Stimulated activated naive B cell treated with anti-CD40 and anti-IgM and Interleukin-4, amounts not matched to agents 10 μg/mL and 1 μg/mL and 100 μg/mL, for 72 hours (primary cell): ENCODE data around the gene ATN1.

ENCODE experiments used
- ATAC-seq, 2 donors: fragments of 150-1000 bp; cut with Tn5 transposase; replicated peaks; 2 replicates each; pipeline ENCODE4 v1.10.0; 2021; ENCODE audit warnings: moderate library complexity in 1 of 2
- DNase-seq: peaks from one replicate; pipeline ENCODE4 v3.0.0; 2021
- H3K27ac Mint-ChIP-seq: one replicate; pipeline ENCODE4 v1.8.0; 2022; ENCODE audit warnings: mild to moderate bottlenecking, mixed read lengths
- H3K27me3 Mint-ChIP-seq, 2 donors: one replicate each; pipeline ENCODE4 v1.8.0; 2022; ENCODE audit warnings: mixed read lengths in 2 of 2
- H3K36me3 Mint-ChIP-seq, 2 donors: one replicate each; pipeline ENCODE4 v1.8.0; 2022; ENCODE audit warnings: mixed read lengths in 2 of 2, mild to moderate bottlenecking in 1 of 2
- H3K4me1 Mint-ChIP-seq, 2 donors: one replicate each; pipeline ENCODE4 v1.8.0; 2022; ENCODE audit warnings: mixed read lengths in 2 of 2, mild to moderate bottlenecking in 1 of 2
- H3K4me3 Mint-ChIP-seq, 2 donors: one replicate each; pipeline ENCODE4 v1.8.0; 2022; ENCODE audit warnings: mild to moderate bottlenecking in 2 of 2, mixed read lengths in 2 of 2, moderate library complexity in 1 of 2
- H3K9me3 Mint-ChIP-seq, 2 donors: one replicate each; pipeline ENCODE4 v1.8.0; 2022; ENCODE audit warnings: mixed read lengths in 2 of 2, mild to moderate bottlenecking in 1 of 2

ATN1 gene

DNA sequence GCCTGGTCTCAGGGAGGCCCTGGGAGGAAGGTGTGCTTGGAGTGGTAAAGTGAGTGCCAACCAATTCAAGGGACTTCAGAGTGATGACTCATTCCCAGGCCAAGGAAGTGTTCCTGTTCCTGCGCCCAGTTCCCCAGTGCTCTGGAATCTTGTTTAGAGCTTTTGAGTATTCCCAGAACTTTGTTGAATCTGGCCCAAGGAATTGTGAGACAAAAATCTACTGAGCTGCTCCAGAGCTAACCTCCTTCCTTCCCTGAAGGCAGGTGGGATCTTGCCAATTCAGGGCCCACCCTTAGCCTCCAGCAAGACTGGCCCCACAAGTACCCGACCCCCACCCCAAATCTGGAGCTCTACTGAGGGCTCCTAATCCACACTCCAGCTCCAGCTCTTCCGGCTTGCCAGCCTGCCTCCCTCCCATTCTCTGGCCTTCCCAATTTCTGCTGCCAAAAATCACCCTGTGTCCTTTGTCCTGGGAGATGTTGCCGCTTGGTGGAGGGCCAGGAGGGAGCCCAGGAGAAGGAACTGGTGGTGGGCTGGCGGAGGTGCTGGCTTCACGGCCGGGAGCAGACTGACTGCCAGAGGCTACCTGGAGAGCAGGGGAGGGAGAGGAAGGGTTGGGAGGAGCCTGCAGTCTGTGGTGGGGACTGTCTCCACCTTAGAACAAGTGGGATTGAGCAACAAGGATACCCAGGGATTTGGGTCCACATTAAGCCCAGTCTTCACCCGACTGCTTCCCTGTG is 2.0 kb upstream of the ATN1 start:
- Mint-ChIP-seq H3K9me3 (no peaks in the 10 kb centered on the region), H3K27me3 (no peaks in the 10 kb centered on the region), H3K27ac (no peak overlapping the region), H3K4me1 (peaks cover 62 to 85% of the 10 kb centered on the region in 2 donors), H3K4me3 (peak overlapping the region in 1 of 2 donors; percentile 91), H3K36me3 (peaks cover 3 to 16% of the 10 kb centered on the region in 2 donors)
- ATAC-seq (no peak), DNase-seq (no peak)

DNA sequence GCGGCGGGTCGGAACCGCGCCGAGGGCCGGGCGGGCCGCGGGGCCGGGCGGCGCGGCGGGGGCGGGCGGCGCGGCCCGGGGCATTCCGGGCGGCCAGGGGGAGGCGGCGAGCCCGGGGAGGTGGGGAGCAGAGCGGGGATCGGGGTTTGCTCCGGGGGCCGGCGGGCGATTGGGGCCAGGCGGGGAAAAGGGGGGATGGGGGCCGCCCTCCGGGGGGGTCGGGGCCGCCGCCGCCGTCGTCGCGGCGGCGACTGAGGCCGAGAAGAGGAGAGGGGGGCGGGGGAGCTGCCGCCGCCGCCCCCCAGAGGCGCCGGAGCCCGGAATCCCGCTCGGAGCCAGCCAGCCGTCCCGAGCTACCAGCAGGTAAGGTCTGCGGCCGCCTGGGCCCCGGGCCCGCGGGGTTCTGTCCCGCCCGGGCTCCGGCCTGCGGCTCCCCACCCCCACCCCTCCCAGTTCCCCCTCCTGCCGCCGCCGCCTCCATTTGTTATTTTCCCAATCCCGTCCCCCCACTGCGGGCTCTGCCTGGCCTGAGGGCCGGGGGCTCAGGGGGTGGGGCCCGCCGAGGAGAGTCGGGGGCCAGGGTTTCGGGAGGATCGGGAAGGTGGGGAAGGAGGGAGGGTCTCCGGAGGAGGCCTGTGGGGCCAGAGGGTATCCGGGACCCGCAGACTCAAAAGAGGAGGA is 403 bp downstream of the ATN1 start:
- DNase-seq, result no peak
- peaks cover 49 to 80% of the 10 kb centered on the region in 2 donors for H3K4me1 Mint-ChIP-seq

DNA sequence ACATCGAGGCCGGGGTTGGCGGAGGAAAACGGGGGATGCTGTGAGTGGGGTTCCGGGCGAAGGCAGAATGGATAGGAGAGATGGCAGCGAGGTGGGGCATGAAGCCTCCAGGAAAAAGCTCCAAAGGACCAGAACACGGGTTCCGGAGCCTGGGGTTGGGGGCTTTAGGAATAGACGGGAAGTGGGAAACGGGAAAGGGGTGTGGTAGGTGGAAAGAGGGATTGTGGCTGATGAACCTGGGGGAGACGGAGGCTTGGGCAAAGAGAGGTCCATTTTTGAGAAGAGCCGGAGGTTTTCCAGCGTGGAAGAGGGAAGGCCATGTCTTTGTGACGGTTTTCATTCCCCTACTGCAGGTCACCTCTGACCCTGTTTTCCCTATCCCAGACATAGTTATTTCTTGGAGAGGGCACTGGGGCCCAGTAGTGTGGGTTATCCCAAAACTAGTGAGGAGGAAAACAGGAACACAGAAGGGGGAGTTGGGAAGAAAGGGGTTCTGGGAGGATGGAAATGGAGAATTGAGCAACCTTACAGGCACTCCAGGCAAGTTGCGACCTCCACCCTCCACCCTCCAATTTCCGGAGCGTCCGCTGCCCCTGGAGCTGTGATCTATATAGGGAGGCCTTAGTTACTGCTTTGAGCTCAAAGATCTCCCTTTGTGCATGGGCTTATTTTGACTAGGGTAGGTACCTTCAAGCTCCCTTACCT is 1.1 kb downstream of the ATN1 start:
- Mint-ChIP-seq H3K9me3 (no peaks in the 10 kb centered on the region), H3K4me3 (peak overlapping the region; percentile 86 to 87), H3K36me3 (peaks cover 3 to 13% of the 10 kb centered on the region in 2 donors), H3K27me3 (no peaks in the 10 kb centered on the region), H3K4me1 (peaks cover 46 to 76% of the 10 kb centered on the region in 2 donors), H3K27ac (peak overlapping the region; percentile 94)
- DNase-seq, result no peak
- ATAC-seq, result no peak

More for the DNA sequence above, 403 bp downstream of the ATN1 start:
- no peaks in the 10 kb centered on the region for H3K27me3 Mint-ChIP-seq
- H3K36me3 Mint-ChIP-seq, result peaks cover 2 to 10% of the 10 kb centered on the region in 2 donors
- peak; percentile 10 to 49 for ATAC-seq
- no peaks in the 10 kb centered on the region for H3K9me3 Mint-ChIP-seq
- peak overlapping the region; percentile 94 for H3K27ac Mint-ChIP-seq
- peak overlapping the region; percentile 86 to 87 for H3K4me3 Mint-ChIP-seq

GRCh38 chr12:6929466-6930452 is 2.0 kb downstream of the ATN1 start:
- DNase-seq (no peak), ATAC-seq (no peak)
- Mint-ChIP-seq H3K27ac (peak overlapping the region; percentile 94), H3K27me3 (no peaks in the 10 kb centered on the region), H3K9me3 (no peaks in the 10 kb centered on the region), H3K36me3 (peaks cover 7 to 22% of the 10 kb centered on the region in 2 donors), H3K4me1 (peaks cover 45 to 76% of the 10 kb centered on the region in 2 donors), H3K4me3 (peak overlapping the region; percentile 86 to 87)

DNA sequence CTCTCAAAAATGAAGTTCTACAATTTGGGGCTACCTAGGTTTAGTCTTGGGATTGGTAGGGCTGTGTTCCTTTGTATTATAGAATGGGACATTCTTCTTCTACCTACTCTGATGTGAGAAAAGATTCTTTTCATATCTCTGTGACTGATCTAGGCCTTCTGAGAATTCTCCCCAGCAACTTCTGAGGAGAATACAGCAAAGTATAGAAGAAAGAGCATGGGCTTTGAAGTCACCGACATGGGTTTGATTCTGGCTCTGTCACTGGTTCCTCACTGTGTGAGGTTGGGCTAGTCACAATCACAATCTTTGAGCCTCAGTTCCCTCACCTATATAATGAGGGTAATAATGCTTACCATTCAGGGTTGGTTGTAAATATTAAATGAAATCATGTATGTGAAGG is 5.0 kb downstream of the ATN1 start:
- peaks cover 51 to 75% of the 10 kb centered on the region in 2 donors for H3K4me1 Mint-ChIP-seq
- no peaks in the 10 kb centered on the region for H3K27me3 Mint-ChIP-seq
- H3K4me3 Mint-ChIP-seq, result no peak overlapping the region
- ATAC-seq (no peak), DNase-seq (no peak)
- no peaks in the 10 kb centered on the region for H3K9me3 Mint-ChIP-seq
- peak overlapping the region; percentile 2 for H3K27ac Mint-ChIP-seq
- H3K36me3 Mint-ChIP-seq, result peaks cover 28 to 41% of the 10 kb centered on the region in 2 donors

DNA sequence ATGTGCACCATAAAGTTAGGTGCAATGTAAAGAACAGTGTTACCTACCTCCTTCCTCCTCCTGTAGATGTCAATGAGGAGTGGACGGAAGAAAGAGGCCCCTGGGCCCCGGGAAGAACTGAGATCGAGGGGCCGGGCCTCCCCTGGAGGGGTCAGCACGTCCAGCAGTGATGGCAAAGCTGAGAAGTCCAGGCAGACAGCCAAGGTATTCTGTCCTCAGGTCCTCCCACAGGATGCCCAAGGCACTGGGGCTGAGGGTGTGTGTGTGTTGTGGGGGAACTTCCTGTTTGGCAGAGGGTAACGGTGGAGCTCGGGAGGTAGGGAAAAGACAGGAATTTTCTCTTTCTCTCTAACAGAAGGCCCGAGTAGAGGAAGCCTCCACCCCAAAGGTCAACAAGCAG is 6.4 kb downstream of the ATN1 start:
- H3K27ac Mint-ChIP-seq, result peak overlapping the region; percentile 89
- peak overlapping the region in 1 of 2 donors; percentile 21 for H3K4me3 Mint-ChIP-seq
- peaks cover 50 to 78% of the 10 kb centered on the region in 2 donors for H3K4me1 Mint-ChIP-seq
- no peaks in the 10 kb centered on the region for H3K9me3 Mint-ChIP-seq
- no peak for ATAC-seq
- H3K36me3 Mint-ChIP-seq, result peaks cover 28 to 45% of the 10 kb centered on the region in 2 donors
- no peak for DNase-seq
- no peaks in the 10 kb centered on the region for H3K27me3 Mint-ChIP-seq

DNA sequence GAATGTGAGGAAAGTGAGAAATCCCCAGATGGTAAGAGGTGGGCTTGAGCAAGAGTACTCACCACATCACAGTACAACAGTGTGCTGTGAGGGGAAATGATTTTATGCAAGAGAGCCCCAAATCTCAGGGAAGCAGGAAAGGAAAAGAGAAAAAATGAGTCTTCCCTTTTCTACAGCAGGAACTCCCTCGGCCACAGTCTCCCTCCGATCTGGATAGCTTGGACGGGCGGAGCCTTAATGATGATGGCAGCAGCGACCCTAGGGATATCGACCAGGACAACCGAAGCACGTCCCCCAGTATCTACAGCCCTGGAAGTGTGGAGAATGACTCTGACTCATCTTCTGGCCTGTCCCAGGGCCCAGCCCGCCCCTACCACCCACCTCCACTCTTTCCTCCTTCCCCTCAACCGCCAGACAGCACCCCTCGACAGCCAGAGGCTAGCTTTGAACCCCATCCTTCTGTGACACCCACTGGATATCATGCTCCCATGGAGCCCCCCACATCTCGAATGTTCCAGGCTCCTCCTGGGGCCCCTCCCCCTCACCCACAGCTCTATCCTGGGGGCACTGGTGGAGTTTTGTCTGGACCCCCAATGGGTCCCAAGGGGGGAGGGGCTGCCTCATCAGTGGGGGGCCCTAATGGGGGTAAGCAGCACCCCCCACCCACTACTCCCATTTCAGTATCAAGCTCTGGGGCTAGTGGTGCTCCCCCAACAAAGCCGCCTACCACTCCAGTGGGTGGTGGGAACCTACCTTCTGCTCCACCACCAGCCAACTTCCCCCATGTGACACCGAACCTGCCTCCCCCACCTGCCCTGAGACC is 7.8 kb downstream of the ATN1 start:
- Mint-ChIP-seq H3K9me3 (no peaks in the 10 kb centered on the region), H3K27ac (peak overlapping the region; percentile 98), H3K27me3 (no peaks in the 10 kb centered on the region), H3K36me3 (peaks cover 31 to 57% of the 10 kb centered on the region in 2 donors), H3K4me3 (peak overlapping the region; percentile 85 to 95), H3K4me1 (peaks cover 48 to 69% of the 10 kb centered on the region in 2 donors)
- DNase-seq (no peak), ATAC-seq (no peak)

DNA sequence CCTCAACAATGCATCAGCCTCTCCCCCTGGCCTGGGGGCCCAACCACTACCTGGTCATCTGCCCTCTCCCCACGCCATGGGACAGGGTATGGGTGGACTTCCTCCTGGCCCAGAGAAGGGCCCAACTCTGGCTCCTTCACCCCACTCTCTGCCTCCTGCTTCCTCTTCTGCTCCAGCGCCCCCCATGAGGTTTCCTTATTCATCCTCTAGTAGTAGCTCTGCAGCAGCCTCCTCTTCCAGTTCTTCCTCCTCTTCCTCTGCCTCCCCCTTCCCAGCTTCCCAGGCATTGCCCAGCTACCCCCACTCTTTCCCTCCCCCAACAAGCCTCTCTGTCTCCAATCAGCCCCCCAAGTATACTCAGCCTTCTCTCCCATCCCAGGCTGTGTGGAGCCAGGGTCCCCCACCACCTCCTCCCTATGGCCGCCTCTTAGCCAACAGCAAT is 8.5 kb downstream of the ATN1 start:
- Mint-ChIP-seq H3K9me3 (no peaks in the 10 kb centered on the region), H3K27ac (peak overlapping the region; percentile 98), H3K4me1 (peaks cover 50 to 66% of the 10 kb centered on the region in 2 donors), H3K4me3 (peak overlapping the region; percentile 85 to 95), H3K27me3 (no peaks in the 10 kb centered on the region), H3K36me3 (peaks cover 34 to 61% of the 10 kb centered on the region in 2 donors)
- no peak for DNase-seq
- no peak for ATAC-seq

- H3K36me3 Mint-ChIP-seq, result peaks cover 37 to 67% of the 10 kb centered on the region in 2 donors
- H3K9me3 Mint-ChIP-seq, result no peaks in the 10 kb centered on the region
- peak overlapping the region; percentile 98 for H3K27ac Mint-ChIP-seq
- no peaks in the 10 kb centered on the region for H3K27me3 Mint-ChIP-seq
- DNase-seq (peak; percentile 67), ATAC-seq (peak; percentile 28 to 49)
- peaks cover 52 to 70% of the 10 kb centered on the region in 2 donors for H3K4me1 Mint-ChIP-seq
- peak overlapping the region; percentile 85 to 95 for H3K4me3 Mint-ChIP-seq
Measured at GRCh38 chr12:6936636-6937480, 9.1 kb downstream of the ATN1 start.

DNA sequence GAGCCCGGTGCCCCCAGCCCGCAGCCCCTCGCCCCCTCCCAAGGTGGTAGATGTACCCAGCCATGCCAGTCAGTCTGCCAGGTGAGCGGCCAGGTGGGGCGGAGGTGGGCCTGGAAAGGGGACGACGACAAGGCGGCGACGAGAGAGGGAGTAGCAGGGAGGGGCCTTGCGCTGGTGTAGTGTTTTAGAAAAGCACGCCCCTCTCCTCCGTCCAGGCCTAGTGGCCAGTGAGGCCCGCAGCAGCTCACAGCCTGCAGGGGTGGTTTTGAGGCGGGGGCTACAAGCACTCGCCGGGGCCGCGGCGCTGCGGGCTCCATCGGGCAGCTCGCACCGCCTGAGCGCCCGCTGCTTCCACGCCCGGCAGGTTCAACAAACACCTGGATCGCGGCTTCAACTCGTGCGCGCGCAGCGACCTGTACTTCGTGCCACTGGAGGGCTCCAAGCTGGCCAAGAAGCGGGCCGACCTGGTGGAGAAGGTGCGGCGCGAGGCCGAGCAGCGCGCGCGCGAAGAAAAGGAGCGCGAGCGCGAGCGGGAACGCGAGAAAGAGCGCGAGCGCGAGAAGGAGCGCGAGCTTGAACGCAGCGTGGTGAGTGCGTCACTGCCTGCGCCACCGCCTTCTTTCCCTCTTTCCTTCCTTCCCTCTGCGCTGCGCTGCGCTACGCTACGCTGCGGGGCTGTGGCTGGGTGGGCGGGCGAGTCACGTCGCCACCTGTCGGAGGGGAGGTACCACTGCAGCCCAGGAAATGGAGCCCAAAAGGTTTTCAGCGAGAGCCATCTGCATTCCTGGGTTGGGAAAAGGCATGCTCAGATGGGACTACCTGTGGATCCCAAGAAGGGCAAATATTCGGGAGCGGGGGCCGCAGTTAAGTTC is 10.0 kb downstream of the ATN1 start:
- DNase-seq (peak; percentile 91), ATAC-seq (peak; percentile 92 to 95)
- no peaks in the 10 kb centered on the region for H3K27me3 Mint-ChIP-seq
- H3K4me1 Mint-ChIP-seq, result peaks cover 54 to 71% of the 10 kb centered on the region in 2 donors
- peak overlapping the region; percentile 98 for H3K27ac Mint-ChIP-seq
- no peaks in the 10 kb centered on the region for H3K9me3 Mint-ChIP-seq
- H3K4me3 Mint-ChIP-seq, result peak overlapping the region; percentile 85 to 95
- H3K36me3 Mint-ChIP-seq, result peaks cover 37 to 70% of the 10 kb centered on the region in 2 donors

GRCh38 chr12:6938353-6939190 is 10.8 kb downstream of the ATN1 start:
- H3K36me3 Mint-ChIP-seq, result peaks cover 37 to 72% of the 10 kb centered on the region in 2 donors
- no peak for ATAC-seq
- peaks cover 0 to 2% of the 10 kb centered on the region in 2 donors for H3K27me3 Mint-ChIP-seq
- DNase-seq, result no peak
- H3K4me3 Mint-ChIP-seq, result peak overlapping the region; percentile 85 to 95
- H3K9me3 Mint-ChIP-seq, result no peaks in the 10 kb centered on the region
- H3K4me1 Mint-ChIP-seq, result peaks cover 57 to 73% of the 10 kb centered on the region in 2 donors
- H3K27ac Mint-ChIP-seq, result peak overlapping the region; percentile 98
